Activated effector memory CD4-positive, alpha-beta T cell treated with anti-CD3 and anti-CD28 coated beads, Interleukin-2, amount 50 U/mL, for 16 hours (primary cell): ENCODE results near the gene KCNK2.

ENCODE experiments used
- DNase-seq: peaks from one replicate; pipeline ENCODE4 v3.0.0-alpha.2; 2020

KCNK2 gene

GRCh38 chr1:215101511-215101910 is 19.0 kb downstream of the KCNK2 start:
- DNase-seq: no peak

GRCh38 chr1:215104283-215104682 is 21.7 kb downstream of the KCNK2 start:
- DNase-seq: no peak

- DNase-seq: no peak
Measured at GRCh38 chr1:215106067-215106466, 23.5 kb downstream of the KCNK2 start.

GRCh38 chr1:215109171-215109570 is 26.6 kb downstream of the KCNK2 start:
- no peak for DNase-seq

- no peak for DNase-seq
Measured at GRCh38 chr1:215111916-215112315, 29.4 kb downstream of the KCNK2 start.

GRCh38 chr1:215113776-215114153 is 31.2 kb downstream of the KCNK2 start:
- DNase-seq: no peak

- no peak for DNase-seq
Measured at GRCh38 chr1:215114154-215114933, 31.8 kb downstream of the KCNK2 start.

- DNase-seq: no peak
Measured at GRCh38 chr1:215115760-215116159, 33.2 kb downstream of the KCNK2 start.

- DNase-seq: no peak
Measured at GRCh38 chr1:215118081-215118480, 35.5 kb downstream of the KCNK2 start.

- DNase-seq: no peak
Measured at GRCh38 chr1:215119056-215119455, 36.5 kb downstream of the KCNK2 start.

GRCh38 chr1:215119719-215120365 is 37.3 kb downstream of the KCNK2 start:
- DNase-seq: no peak

- DNase-seq: no peak
Measured at GRCh38 chr1:215128504-215128903, 46.0 kb downstream of the KCNK2 start.

GRCh38 chr1:215131291-215131690 is 48.8 kb downstream of the KCNK2 start:
- no peak for DNase-seq

GRCh38 chr1:215132156-215132555 is 49.6 kb downstream of the KCNK2 start:
- DNase-seq: no peak

GRCh38 chr1:215133532-215133931 is 51.0 kb downstream of the KCNK2 start:
- DNase-seq: no peak

- DNase-seq: no peak
Measured at GRCh38 chr1:215137985-215138384, 55.4 kb downstream of the KCNK2 start.

GRCh38 chr1:215140135-215140534 is 57.6 kb downstream of the KCNK2 start:
- DNase-seq: no peak

- DNase-seq: no peak
Measured at GRCh38 chr1:215141460-215141859, 58.9 kb downstream of the KCNK2 start.

GRCh38 chr1:215143497-215143896 is 61.0 kb downstream of the KCNK2 start:
- DNase-seq: no peak

GRCh38 chr1:215146240-215146975 is 63.9 kb downstream of the KCNK2 start:
- DNase-seq: no peak

- DNase-seq: no peak
Measured at GRCh38 chr1:215147024-215147423, 64.5 kb downstream of the KCNK2 start.

- no peak for DNase-seq
Measured at GRCh38 chr1:215151841-215152549, 69.5 kb downstream of the KCNK2 start.

- DNase-seq: no peak
Measured at GRCh38 chr1:215156232-215156631, 73.7 kb downstream of the KCNK2 start.
